Measurements from ENCODE around the gene PTPN1. TPM values are rescaled to one million over a fixed set of nuclear protein-coding genes. Genes with fewer than 3 reads are reported as not detected.

PTPN1 gene
- polyA plus RNA-seq, 1 of the 3 experiments (the other 2 are of a cell fraction) = 23.6 TPM

GRCh38 chr20:50584687-50585086, 74.5 kb downstream of the PTPN1 start:
- CTCF ChIA-PET = interaction anchor here (0.6 to 2.0 kb wide), 6 partner anchors 9 to 451 kb away, joined by 3 to 14 read pairs (median 4); no protein-coding TSS in a partner anchor
- H3K9ac ChIP-seq = no peak overlapping the region
- DNase-seq = no peak
- no peak for TF ChIP-seq RXRA (IDR thresholded peaks at IDR 0.05; ENCODE audit: borderline replicate concordance, low read depth)
- no peak for TF ChIP-seq USF1 (IDR thresholded peaks at IDR 0.05; ENCODE audit: borderline replicate concordance, low read depth)
- no peak for TF ChIP-seq EP300 (IDR thresholded peaks at IDR 0.05; ENCODE audit: borderline replicate concordance in 1 of 2, low read depth in 1 of 2, low read length in 1 of 2)
- no peak for TF ChIP-seq MAX (IDR thresholded peaks at IDR 0.05; ENCODE audit: low read depth)
- TF ChIP-seq JUND (IDR thresholded peaks at IDR 0.05) = no peak
- no peak for TF ChIP-seq CHD2 (IDR thresholded peaks at IDR 0.05; ENCODE audit: low read length, partially characterized antibody)
- no peak for TF ChIP-seq TAF1 (IDR thresholded peaks at IDR 0.05; ENCODE audit: borderline replicate concordance, low read depth, low read length)
- TF ChIP-seq IRF3 (IDR thresholded peaks at IDR 0.05; ENCODE audit: low read depth, low read length) = no peak
- no peak for TF ChIP-seq MXI1 (IDR thresholded peaks at IDR 0.05; ENCODE audit: low read depth, low read length)
- TF ChIP-seq FOSL2 (IDR thresholded peaks at IDR 0.05; ENCODE audit: borderline replicate concordance, low read depth) = no peak
- no peak for TF ChIP-seq ZBTB33 (IDR thresholded peaks at IDR 0.05; ENCODE audit: borderline replicate concordance, low read depth)
- no peak for TF ChIP-seq SIN3A (IDR thresholded peaks at IDR 0.05; ENCODE audit: borderline replicate concordance, low read depth, low read length)
- no peak for TF ChIP-seq EZH2phosphoT487 (IDR thresholded peaks at IDR 0.05; ENCODE audit: borderline replicate concordance, low read depth)
- no peak for TF ChIP-seq RAD21 (IDR thresholded peaks at IDR 0.05; ENCODE audit: low read length)
- TF ChIP-seq POLR2AphosphoS5 (IDR thresholded peaks at IDR 0.05; ENCODE audit: low read depth, low read length) = no peak
- no peak for TF ChIP-seq MEF2A (IDR thresholded peaks at IDR 0.05; ENCODE audit: borderline replicate concordance, low read depth)
- TF ChIP-seq FOXJ3 (CRISPR knock-in tag; IDR thresholded peaks at IDR 0.05) = no peak
- TF ChIP-seq FOXM1 (IDR thresholded peaks at IDR 0.05; ENCODE audit: low read depth) = no peak
- no peak for TF ChIP-seq GABPA (IDR thresholded peaks at IDR 0.05; ENCODE audit: low read depth)
- H3K27me3 ChIP-seq (ENCODE audit: insufficient read depth) = no peaks in the 10 kb centered on the region
- no peaks in the 10 kb centered on the region for H3K79me2 ChIP-seq (ENCODE audit: insufficient read depth)
- no peak overlapping the region for H3K4me2 ChIP-seq
- 100% methylated on average over 2 of the region's 2 CpGs for WGBS (ENCODE audit: low lambda C conversion rate)
- no peaks in the 10 kb centered on the region for H3K4me1 ChIP-seq (ENCODE audit: control insufficient read depth in 1 of 2, insufficient read depth in 2 of 2, low read depth in 1 of 2, low read length in 1 of 2)
- peaks cover 5% of the 10 kb centered on the region for H3F3A ChIP-seq (replicated peaks; ENCODE audit: insufficient read depth)
- no peaks in the 10 kb centered on the region for H3K9me3 ChIP-seq
- no peak overlapping the region for H3K4me3 ChIP-seq (ENCODE audit: low read depth in 2 of 2, low read length in 1 of 2)
- H3K27ac ChIP-seq (ENCODE audit: low read depth in 2 of 2, low read length in 1 of 2) = no peak overlapping the region
- no peaks in the 10 kb centered on the region for H3K9me2 ChIP-seq
- H2AFZ ChIP-seq (ENCODE audit: low read depth) = no peak overlapping the region
- POLR2A ChIA-PET = no interaction called here
- peaks cover 6% of the 10 kb centered on the region; the same call in 1 of the 2 replicates for H4K20me1 ChIP-seq (ENCODE audit: insufficient read depth)
- H3K36me3 ChIP-seq (replicated peaks in 1 of 2; ENCODE audit: control insufficient read depth in 1 of 2, insufficient read depth in 2 of 2, low read length in 1 of 2) = peaks cover 28 to 72% of the 10 kb centered on the region in 2 experiments
